Mammary epithelial cell (primary cell): Measurements from ENCODE around the gene ARID3A.

Source experiments
- CTCF ChIP-seq, 2 donors: IDR thresholded peaks in 1 of 2; conservative IDR thresholded peaks in 1 of 2; 2 replicates each; pipeline ENCODE4 v1.5.1; 2011 to 2012; ENCODE audit warnings: inconsistent platforms in 2 of 2, low read length in 2 of 2, mild to moderate bottlenecking in 2 of 2, control low read depth in 1 of 2, low read depth in 1 of 2; ENCODE audit not compliant: insufficient read depth in 1 of 2; ENCODE audit errors: extremely low read depth in 1 of 2
- EZH2 ChIP-seq: IDR thresholded peaks from 2 replicates; pipeline ENCODE4 v1.6.1; 2012; ENCODE audit warnings: low read length, inconsistent platforms, borderline replicate concordance

GRCh38 chr19:988081-988480 is 62.2 kb downstream of the ARID3A start:
- TF ChIP-seq CTCF (conservative IDR thresholded peaks at IDR 0.05 in 1 of 2, IDR thresholded peaks at IDR 0.05 in 1 of 2; ENCODE audit: extremely low read depth in 1 of 2, insufficient read depth in 1 of 2, low read depth in 1 of 2, low read length in 2 of 2) = no peak
- TF ChIP-seq EZH2 = no peak
